NCI-H146 treated with DMSO at 0.1 percent for 48 hours (cell line): ENCODE data around the gene FBXO48.
"Not testable (repeated sequence)": the region's sequence is repeated elsewhere in the genome, so short reads cannot be mapped to it uniquely, and the experiment has no call there.

Experiments
- DNase-seq: peaks from one replicate; lab custom pipeline; 2025; ENCODE audit not compliant: unreplicated experiment; lab: John Stamatoyannopoulos, UW

Gene FBXO48

DNA sequence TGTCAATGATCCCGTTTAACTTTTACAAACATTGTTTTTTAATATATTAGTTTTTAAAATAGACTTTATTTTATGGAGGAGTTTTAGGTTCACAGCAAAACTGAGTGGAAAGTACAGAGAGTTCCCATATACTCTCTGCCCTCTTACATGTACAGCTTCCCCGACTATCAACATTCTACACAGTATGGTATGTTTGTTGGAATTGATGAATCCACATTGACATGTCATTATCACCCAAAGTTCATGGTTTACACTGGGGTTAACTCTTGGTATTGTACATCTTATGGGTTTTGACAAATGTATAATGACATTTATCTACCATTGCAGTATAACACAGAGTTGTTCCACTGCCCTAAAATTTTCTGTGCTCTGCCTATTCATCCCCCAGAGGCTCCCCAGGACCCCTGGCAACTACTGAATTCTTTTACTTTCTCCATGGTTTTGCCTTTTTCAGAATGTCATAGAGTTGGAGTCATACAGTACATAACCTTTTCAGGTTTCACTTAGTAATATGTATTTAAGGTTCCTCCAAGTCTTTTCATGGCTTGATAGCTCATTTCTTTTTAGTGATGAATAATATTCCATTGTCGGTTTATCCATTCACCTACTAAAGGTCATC, 5.8 kb upstream of the FBXO48 start:
- DNase-seq = no peak

DNA sequence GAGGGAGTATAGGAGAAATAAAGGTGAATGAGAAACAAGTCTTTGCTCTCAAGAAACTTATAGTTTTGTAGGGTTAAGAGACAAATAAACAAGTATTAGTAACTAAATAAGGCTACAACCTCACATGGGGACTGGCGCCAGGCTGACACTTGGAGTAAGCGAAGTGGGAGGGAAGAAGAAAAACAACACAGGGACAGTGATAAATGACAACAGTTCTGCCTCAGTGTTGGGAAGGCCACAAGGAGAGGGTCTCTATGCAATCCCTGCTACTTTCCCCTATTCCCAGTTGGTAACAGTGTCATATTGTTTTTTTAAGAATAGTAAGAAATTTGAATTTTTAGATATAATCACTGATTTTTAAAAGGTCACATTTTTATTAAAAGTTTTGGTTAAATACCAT, 4.3 kb upstream of the FBXO48 start:
- no peak for DNase-seq

DNA sequence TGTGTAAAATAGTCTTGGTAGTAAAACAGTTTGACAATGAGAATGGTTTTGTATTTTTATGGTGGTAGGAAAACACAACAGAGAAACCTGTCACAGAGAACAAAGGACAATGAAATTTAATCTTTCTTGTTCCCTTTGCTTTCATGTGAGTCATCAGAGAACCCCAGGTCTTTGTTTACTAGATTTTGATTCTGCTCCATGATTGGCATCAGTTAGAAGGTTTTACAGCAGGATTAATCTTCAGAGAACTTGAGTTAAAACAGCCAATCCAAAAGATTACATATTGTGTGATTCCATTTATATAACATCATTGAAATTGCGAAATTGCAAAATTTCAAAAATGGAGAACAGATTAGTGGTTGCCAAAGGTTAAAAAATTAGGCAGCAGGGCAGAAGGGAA, 2.8 kb upstream of the FBXO48 start:
- no peak for DNase-seq

DNA sequence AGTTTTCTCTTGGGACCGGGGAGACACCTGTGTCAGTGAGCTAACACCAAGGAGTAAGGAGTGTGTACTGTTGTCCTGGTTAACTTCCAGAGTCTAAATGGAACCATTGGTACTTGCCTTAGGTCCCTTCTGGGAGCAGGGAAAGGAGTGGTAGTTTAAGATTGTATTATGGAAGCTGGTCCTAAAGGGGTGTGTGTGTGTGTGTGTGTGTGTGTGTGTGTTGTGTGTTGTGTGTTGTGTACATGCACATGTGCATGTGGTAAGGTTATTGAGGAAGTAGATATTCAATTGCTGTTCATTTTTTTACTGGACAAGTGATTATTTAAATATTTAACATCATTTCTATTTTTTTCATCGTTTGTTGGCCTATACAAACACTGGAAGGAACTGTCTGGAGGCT, 1.7 kb upstream of the FBXO48 start:
- no peak for DNase-seq

DNA sequence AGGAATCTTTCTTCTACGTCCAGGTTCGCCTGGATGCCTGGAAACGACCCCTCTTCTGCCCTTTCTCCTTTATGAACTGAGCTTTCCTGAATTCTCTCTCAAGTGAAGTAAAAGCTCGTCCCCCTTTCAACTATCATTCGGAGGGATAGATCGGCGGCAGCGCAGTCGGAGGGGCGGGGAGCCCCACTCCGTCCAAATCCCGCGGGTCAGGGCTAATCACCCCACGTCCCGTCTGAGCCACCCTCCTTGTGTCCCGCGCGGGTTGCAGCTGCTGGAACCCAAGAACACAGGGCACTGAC, 367 bp downstream of the FBXO48 start:
- no peak for DNase-seq

DNA sequence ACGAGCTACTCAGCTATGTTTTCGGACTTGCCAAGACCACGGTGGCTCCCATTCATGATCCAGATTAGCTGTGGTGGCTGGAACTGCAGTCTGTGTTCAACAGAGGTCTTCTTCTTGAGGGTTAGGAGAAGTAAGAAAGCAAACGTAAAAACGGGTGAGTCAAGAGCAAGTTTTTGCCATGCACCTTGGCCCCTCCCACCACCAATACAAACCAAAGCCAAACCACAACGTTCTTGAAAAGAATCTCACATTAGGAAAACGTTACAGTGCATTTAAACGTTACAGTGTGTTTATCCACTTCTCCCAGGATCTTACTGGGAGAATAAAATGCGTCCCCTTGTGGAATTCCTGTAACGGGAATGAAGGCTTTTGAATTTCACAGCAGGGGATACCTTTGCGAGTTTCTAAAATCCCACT, 725 bp downstream of the FBXO48 start:
- DNase-seq = no peak

GRCh38 chr2:68465081-68465916, 1.8 kb downstream of the FBXO48 start:
- no peak for DNase-seq

DNA sequence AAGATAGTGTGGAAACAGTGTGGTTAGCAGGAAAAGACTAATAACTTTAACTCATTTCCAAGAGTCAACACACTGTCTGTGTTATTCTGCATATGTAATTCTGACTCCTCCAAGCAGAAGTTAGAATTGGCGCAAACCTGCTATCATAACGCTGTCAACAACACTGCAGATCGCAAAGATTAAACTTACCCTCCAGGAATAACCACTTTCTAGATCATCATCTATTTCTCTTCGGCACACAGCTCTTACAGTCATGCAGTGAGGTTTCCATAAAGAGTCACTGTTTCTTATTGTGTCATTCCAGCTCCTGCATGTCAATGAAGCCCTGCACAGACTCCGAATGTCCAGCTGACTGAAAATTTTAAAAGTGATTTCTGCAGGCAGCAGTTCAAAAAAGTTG, 2.4 kb downstream of the FBXO48 start:
- no peak for DNase-seq

- DNase-seq = peak; percentile 34
Measured at GRCh38 chr2:68463287-68463877, 3.7 kb downstream of the FBXO48 start.

- DNase-seq = no peak
Measured at GRCh38 chr2:68458981-68459380, 8.1 kb downstream of the FBXO48 start.

- DNase-seq = no peak
Measured at GRCh38 chr2:68456198-68456597, 10.9 kb downstream of the FBXO48 start.

GRCh38 chr2:68454719-68455118, 12.4 kb downstream of the FBXO48 start:
- DNase-seq = no peak

DNA sequence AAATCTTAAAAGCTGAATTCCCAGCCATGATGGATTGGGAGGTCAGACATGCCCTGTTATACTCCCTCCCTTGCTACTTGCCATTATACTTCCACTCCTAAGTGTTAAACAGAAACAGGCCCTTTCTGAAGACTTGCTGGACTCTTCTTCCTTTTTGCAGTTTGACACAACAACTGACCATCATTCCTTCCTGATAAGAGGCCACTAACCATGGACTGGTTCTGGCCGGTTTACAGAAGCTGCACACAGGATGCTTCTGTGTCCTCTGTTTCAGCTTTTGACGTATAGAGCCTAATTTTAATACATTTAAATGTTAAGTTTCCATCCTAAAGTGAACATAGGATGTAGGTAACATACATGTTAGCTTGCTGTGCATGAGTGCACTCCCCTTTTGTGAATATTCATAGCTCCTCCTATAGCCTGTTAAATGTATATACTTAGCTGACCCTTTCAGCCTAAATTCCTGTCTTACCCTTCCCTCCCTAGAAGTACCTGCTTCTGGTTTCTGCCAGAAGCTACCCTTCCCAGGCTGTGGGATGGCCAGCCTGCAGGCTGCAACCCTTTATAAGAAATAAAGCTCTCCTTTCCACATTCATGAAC, 13.2 kb downstream of the FBXO48 start:
- DNase-seq = no peak

DNA sequence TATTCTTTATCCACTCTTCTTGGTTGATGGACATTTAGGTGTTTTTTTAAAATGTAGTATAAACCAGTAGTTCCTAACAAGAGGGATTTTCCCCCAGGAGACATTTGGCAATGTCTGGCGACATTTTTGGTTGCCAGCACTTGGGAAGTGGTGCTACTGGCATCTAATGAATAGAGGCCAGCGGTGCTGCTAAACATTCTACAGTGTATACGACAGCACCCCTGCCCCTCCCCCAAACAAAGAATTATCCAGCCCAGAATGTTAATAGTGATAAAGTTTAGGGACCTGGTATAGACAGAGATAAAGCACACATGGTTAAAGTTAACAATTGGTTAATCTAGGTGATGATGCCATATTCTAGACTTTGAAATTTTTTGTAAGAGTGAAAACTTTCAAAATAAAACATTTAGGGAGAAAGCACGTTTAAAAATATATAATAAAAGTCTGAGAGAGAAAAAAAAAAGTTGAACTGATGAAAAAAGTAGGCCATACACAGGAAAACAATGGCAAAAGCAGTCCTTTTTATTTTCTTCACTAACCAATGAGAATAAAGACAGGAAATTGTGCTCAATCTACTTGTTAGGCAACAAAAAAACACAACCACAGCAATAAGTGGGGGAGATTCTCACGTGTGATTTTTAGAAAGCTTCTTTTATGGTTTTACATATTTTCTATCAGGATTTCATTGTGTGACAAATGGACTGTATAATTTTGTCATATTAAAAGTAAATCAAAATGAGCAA, 14.8 kb downstream of the FBXO48 start:
- no peak for DNase-seq

GRCh38 chr2:68448671-68449653, 18.1 kb downstream of the FBXO48 start:
- no peak for DNase-seq

DNA sequence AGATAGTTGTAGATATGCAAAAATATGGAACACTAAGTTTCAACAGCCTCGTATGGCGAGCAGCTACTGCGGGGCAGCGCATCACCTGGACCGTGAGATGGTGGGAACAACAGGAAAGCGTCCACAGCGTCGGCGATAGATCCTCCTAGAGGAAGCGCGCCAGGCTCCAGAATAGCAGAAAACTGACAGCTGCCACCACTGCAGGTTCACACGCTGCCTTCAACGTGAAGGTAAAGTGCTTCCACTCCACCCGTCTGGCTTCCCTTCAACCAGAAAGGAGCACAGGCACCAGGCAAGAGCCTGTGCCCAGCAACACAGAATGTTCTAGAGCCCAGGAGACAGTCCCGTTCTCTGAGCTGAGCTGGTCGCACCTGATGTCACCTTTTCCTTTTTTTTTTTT, 20.0 kb downstream of the FBXO48 start:
- no peak for DNase-seq

GRCh38 chr2:68446425-68446824, 20.7 kb downstream of the FBXO48 start:
- not testable (repeated sequence) for DNase-seq

GRCh38 chr2:68441994-68442322, 25.1 kb downstream of the FBXO48 start:
- DNase-seq = no peak

GRCh38 chr2:68441179-68441993, 25.7 kb downstream of the FBXO48 start:
- DNase-seq = peak; percentile 74
